ENCODE measurements around the gene TRIM45.
"Not testable (repeated sequence)": the region's sequence is repeated elsewhere in the genome, so short reads cannot be mapped to it uniquely, and the experiment has no call there.

TRIM45 gene

GRCh38 chr1:117121589-117122329, at the start of gene TRIM45:
TRIM45 (minus strand) TSS chr1:117121749; CDS start chr1:117121201, 548 bp downstream.
- DNase-seq: no peak

DNA sequence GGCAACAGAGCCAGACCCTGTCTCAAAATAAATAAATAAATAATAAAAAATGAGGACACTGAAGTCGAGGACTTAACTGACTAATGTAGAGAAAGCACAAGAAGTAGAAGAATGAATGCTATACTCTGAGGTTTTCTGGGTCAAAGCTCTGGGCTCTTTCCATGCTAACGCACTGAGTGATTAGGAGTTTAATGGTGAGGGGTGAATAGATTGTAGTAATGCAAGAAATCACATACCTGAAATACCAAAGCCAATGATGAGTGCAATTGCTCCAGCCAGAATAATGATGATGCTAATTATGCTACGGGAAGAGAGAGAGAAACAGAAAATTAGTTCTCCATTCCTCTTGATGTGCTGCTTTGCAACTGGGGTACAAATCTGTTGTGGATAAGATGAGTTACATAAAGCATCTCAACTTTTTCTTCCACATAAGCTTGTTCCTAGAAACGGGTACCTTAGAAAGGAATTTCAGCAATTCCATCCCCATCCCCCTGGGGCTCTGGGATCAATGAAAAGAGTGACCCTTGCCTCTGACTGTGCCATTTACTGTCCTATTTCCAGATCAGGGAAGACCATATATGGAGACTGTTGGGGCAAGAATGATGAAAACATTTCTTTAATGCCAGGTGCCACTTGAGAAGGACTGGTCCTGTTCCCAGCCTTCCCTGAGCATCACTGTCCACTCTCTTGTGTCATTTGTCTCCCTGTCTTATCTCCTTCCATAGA, 48.5 kb upstream of the TRIM45 start:
- no peak for DNase-seq

- DNase-seq: no peak
Observed at GRCh38 chr1:117167402-117167801, 45.9 kb upstream of the TRIM45 start.

- DNase-seq: no peak
Observed at GRCh38 chr1:117166076-117166475, 44.5 kb upstream of the TRIM45 start.

DNA sequence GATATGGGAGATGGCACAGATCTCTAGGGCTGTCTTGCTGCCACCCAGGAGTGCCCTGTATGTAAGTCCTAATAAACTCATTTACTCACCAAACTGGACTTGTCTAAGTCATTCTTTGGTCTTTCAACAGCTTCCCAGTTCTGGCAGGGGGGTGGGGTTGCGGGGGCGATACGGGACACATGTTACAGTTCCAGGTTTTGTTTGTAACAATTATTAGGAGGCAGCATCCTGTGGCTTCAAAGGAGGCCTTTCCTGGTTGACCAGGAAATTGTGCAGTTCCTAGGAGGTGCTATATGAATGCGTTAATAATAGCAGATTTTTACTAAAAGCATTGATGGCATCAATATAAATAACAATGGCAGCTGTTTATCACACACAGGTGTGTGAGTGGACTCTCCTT, 42.7 kb upstream of the TRIM45 start:
- DNase-seq: no peak

- DNase-seq: no peak
Observed at GRCh38 chr1:117162816-117163215, 41.3 kb upstream of the TRIM45 start.

DNA sequence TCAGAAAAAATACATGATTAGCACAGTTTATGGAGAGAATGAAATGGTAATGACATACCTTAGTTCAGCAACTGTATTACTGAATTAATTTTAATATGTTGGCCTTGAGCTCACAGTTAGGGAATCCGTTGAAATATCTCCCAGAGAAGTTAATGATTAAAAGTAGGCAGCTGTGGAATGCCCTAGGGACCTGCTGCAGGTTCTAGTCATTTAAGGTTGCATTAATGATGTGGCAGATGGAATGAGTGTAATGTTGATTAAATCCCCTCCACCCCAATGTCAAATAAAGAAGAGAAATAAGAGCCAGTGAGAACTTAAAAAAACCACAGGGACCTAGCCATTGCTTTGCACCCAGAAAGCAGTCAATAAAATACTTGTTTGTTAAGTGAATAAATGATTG, 40.3 kb upstream of the TRIM45 start:
- DNase-seq: no peak

GRCh38 chr1:117151305-117151704, 29.8 kb upstream of the TRIM45 start:
- not testable (repeated sequence) for DNase-seq

DNA sequence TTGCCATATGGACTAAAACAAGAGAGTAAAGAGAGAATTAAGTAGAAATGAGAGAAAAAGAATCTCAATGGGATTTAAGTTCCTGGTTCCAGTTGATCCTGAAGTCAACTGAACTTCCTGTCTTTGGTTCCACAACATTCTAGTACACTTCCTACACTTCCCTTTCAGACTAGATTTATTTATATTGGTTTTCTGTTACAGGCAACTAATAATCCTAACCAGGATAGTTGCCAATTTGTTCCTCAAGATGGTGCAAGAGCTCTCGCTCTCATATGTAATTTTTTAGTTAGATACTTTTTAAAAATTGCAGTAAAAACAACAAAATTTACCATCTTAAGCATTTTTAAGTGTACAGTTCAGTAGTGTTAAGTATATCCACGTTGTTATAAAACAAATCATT, 28.8 kb upstream of the TRIM45 start:
- DNase-seq: no peak

- peak; percentile 19 for DNase-seq
Observed at GRCh38 chr1:117147856-117148588, 26.5 kb upstream of the TRIM45 start.

GRCh38 chr1:117147341-117147831, 25.8 kb upstream of the TRIM45 start:
- no peak for DNase-seq

DNA sequence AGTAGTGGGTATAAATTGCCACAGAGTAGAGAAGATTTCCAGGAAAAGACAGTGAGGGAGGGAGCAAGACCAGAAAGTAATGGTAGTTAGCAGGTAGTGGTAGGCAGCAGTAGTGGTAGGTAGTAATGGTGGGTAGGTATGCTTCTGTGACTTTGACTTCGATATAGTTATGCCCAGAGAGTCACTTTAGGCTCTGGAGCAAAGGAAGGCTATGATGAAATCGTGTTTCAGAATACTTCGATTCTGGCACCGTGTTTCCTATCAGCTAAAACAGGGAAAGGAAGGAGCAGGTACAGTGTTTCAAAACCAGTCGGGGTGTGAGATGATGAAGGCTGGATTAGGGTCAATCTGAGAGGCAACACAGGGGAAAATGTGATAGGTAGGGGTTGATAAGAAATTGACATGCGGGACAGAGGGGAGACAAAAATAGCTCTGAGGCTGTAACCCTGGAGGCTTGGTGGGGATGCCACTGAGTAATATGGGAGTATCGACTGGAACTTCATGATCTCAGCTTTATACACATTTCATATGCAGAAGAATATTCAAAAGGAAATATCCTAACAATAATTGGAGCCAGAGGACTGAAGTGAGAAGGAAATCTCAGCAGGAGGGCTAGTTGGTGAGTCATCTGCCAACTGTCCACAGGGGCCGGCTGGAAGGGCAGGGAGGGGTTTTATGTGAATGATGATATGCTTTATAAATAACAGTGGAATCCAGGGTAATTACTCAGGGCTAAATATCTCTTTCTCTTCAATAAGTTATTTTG, 25.2 kb upstream of the TRIM45 start:
- no peak for DNase-seq

- DNase-seq: no peak
Observed at GRCh38 chr1:117146072-117146471, 24.5 kb upstream of the TRIM45 start.

- no peak for DNase-seq
Observed at GRCh38 chr1:117143871-117144270, 22.3 kb upstream of the TRIM45 start.

DNA sequence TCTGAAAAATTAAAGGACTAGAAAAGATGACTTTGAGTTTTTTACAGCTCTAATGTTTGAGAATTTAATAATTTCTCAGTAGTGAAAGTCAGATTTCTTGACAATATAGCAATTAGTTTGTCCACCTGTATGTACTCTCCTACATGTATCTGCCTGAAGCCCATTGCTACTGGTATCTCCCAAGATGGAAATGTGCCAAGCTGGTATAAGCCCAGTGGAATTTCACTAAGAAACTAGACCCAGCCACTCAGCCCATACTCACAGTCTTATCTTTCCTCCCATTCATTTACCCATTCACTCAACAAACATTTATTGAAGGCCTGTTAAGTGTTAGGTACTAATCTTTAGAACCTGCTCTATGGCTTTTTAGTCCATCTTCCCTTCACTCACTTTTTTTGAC, 21.6 kb upstream of the TRIM45 start:
- no peak for DNase-seq

DNA sequence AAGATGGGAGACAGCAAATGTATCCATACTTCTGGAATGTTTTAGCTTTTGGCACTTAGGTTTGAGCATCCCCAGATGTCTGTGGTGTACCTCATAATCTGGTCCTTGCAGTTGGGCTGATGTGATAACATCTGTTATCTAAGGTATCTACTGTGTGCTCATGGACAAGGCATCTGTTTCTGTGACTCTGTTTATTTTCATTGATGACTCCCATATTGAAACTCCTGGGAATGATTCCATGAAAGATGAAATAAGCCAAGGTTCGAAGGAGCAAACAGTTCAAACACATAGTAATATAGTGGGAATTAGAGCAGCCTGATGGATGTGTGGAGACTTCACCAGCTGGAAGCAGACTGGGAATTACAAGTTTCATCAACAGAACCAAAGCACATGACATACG, 20.7 kb upstream of the TRIM45 start:
- DNase-seq: no peak

- no peak for DNase-seq
Observed at GRCh38 chr1:117138561-117138960, 17.0 kb upstream of the TRIM45 start.

DNA sequence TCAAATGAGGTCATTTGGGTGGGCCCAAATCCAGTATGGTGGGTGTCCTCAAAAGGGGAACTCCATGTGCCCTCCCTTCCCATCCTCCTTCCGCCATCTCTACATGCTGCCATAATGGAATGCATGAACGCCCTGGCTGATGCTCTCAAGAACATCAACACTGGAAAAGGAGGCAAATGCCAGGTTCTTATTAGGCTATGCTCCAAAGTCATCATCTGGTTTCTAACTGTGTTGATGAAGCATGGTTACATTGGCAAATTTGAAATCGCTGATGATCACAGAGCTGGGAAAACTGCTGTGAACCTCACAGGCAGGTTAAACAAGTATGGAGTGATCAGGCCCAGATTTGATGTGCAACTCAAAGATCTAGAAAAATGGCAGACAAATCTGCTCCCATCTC, 16.6 kb upstream of the TRIM45 start:
- DNase-seq: no peak

DNA sequence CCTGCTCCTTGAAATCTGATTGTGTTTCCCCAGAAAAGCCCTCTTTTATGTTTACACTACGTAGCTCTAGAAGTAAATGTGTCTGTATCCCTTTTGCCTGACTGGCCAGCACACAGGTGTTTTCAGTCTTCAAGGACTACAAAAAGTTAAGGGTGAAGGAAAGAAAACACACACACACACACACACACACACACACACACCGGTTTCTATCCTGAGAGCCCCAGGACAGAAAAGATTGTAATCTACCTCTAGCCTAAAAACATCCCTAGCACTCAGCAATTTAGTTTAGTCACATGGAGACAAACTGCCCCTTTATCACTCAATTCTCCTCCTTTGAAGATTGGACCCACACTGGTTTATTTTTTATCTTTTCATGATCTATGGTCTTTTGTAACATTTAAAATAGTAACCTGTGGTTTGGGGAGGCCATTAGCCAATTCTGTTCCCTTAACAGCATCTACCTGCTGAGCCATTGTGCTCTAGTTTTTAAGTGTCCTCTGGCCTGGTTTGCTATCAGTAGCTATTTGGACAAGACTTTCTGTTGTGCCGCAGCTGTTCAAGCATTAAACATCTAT, 15.8 kb upstream of the TRIM45 start:
- DNase-seq: no peak

- DNase-seq: no peak
Observed at GRCh38 chr1:117136749-117137148, 15.2 kb upstream of the TRIM45 start.

GRCh38 chr1:117135329-117135728, 13.8 kb upstream of the TRIM45 start:
- DNase-seq: no peak

GRCh38 chr1:117130526-117130925, 9.0 kb upstream of the TRIM45 start:
- DNase-seq: no peak

Data from NCI-H1417 treated with DMSO at 0.1 percent for 48 hours (cell line).